ENCODE data around the gene R3HDM4. TPM values are rescaled to one million over a fixed set of nuclear protein-coding genes. Genes with fewer than 3 reads are reported as not detected.

The R3HDM4 gene
- total and polyA plus RNA-seq, 10 of the 15 experiments (the other 5 are each of a cell fraction or from before 2014, with no cell fraction given): 1.3 to 65.8 (median 27.7) TPM

DNA sequence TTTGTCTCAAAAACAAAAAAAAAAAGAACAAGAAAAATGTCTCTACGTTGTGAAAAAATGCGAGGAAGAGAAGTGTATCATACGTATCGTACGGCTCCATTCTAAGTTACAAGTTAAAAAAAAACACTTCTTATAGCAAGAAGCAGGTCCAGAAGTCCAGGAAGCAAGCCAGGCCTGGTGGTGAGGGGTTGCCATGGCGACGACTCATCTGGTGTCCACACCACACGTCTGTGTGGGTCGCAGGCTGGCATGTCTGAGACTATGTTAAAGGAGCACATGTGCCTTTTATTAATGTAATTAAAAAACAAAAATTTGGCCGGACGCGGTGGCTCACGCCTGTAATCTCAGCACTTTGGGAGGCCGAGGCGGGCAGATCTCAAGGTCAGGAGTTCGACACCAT lies 25.9 kb downstream of the R3HDM4 start:
- ChIA-PET CTCF (no interaction called here), POLR2A (no interaction called here), SMC1A (ENCODE audit: uncharacterized antibody, unreplicated experiment) (no interaction called here), RAD21 (ENCODE audit: unreplicated experiment) (no interaction called here)
- Histone ChIP-seq H3K9ac (ENCODE audit: control insufficient read depth, insufficient read depth, low read length) (no peak overlapping the region), H3K27ac (ENCODE audit: control insufficient read depth, insufficient read depth) (no peak overlapping the region), H4K20me1 (ENCODE audit: control insufficient read depth, insufficient read depth) (no peaks in the 10 kb centered on the region), H2AFZ (ENCODE audit: control insufficient read depth, low read depth, low read length) (no peak overlapping the region), H3K4me2 (ENCODE audit: control insufficient read depth, insufficient read depth) (no peak overlapping the region), H3K79me2 (ENCODE audit: control insufficient read depth, insufficient read depth, low read length) (peaks cover 2% of the 10 kb centered on the region), H3K4me3 (no peak overlapping the region), H3K4me1 (ENCODE audit: control insufficient read depth, insufficient read depth, low read length) (no peaks in the 10 kb centered on the region), H3K9me3 (replicated peaks; ENCODE audit: control insufficient read depth, insufficient read depth, low read length) (no peaks in the 10 kb centered on the region), H3K36me3 (ENCODE audit: control insufficient read depth in 2 of 2, insufficient read depth in 2 of 2, low read length in 1 of 2) (peaks cover 0 to 3% of the 10 kb centered on the region in 2 experiments; a peak in 3 of 4 replicates), H3K27me3 (replicated peaks in 1 of 2; ENCODE audit: control insufficient read depth in 2 of 2, insufficient read depth in 2 of 2, low read length in 1 of 2) (no peaks in the 10 kb centered on the region)
- FAIRE-seq (no peak), ATAC-seq (no peak), DNase-seq (ENCODE audit: low read depth, low spot score) (no peak)
- WGBS (ENCODE audit: insufficient coverage, insufficient replicate concordance, low lambda C conversion rate, missing lambda C conversion rate): 94% methylated on average over 15 of the region's 16 CpGs
- BruUV-seq (replicated peaks): no TSS peak
- intact Hi-C loops (cut with micrococcal nuclease; ENCODE audit: unreplicated experiment) (no loop called here), in situ Hi-C loops (cut with MboI) (no loop called here)
- TF ChIP-seq MTA3 (IDR thresholded peaks at IDR 0.05; ENCODE audit: borderline replicate concordance, low read length) (no peak), SMC3 (IDR thresholded peaks at IDR 0.05; ENCODE audit: borderline replicate concordance, low read length) (no peak), POLR2AphosphoS5 (IDR thresholded peaks at IDR 0.05; ENCODE audit: low read length) (no peak), SIX5 (IDR thresholded peaks at IDR 0.05; ENCODE audit: low read depth, low read length, severe bottlenecking) (no peak)

DNA sequence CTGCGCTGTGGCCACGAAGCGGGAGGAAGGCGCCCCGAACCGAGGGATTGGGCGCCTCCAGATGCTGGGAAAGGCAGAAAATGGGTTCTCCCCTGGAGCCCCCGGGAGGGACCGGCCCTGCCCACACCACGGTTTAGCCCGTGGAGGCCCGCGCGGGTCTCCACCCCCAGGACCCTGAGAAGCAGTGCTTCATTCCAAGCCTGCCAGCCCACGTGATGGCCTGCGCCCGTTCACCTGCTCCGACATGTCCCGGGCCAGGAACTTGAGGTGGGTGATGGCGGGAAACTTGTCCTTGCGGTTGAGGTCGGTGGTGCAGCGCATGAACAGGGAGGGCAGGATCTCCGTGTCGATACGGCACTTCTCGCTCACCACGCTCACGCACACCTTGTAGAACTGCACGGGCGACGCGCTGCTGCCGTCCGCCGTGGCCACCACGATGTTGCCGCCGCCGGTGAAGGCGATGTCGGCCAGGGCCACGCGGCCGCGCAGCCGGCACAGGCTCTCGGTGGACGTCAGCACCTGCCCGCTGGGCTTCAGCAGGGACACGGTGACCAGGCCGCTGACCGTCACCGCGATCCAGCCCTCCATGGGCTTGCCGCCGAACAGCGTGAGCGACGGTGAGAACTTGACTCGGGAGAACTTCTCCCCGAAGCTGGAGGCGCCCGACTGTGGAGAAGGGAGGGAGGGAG lies 27.3 kb downstream of the R3HDM4 start:
- Histone ChIP-seq H3K27me3 (replicated peaks in 1 of 2; ENCODE audit: control insufficient read depth in 2 of 2, insufficient read depth in 2 of 2, low read length in 1 of 2) (no peaks in the 10 kb centered on the region), H3K4me2 (ENCODE audit: control insufficient read depth, insufficient read depth) (no peak overlapping the region), H3K27ac (ENCODE audit: control insufficient read depth, insufficient read depth) (no peak overlapping the region), H3K79me2 (ENCODE audit: control insufficient read depth, insufficient read depth, low read length) (no peaks in the 10 kb centered on the region), H4K20me1 (ENCODE audit: control insufficient read depth, insufficient read depth) (no peaks in the 10 kb centered on the region), H3K9ac (ENCODE audit: control insufficient read depth, insufficient read depth, low read length) (no peak overlapping the region), H3K9me3 (replicated peaks; ENCODE audit: control insufficient read depth, insufficient read depth, low read length) (no peaks in the 10 kb centered on the region; the same call in 2 of the 3 replicates), H2AFZ (ENCODE audit: control insufficient read depth, low read depth, low read length) (no peak overlapping the region), H3K4me1 (ENCODE audit: control insufficient read depth, insufficient read depth, low read length) (no peaks in the 10 kb centered on the region), H3K36me3 (ENCODE audit: control insufficient read depth in 2 of 2, insufficient read depth in 2 of 2, low read length in 1 of 2) (peaks cover 0 to 3% of the 10 kb centered on the region in 2 experiments; a peak in 3 of 4 replicates), H3K4me3 (no peak overlapping the region)
- ChIA-PET RAD21 (ENCODE audit: unreplicated experiment) (no interaction called here), CTCF (no interaction called here), POLR2A (no interaction called here), SMC1A (ENCODE audit: uncharacterized antibody, unreplicated experiment) (no interaction called here)
- 97% methylated on average over 63 of the region's 64 CpGs for WGBS (ENCODE audit: insufficient coverage, insufficient replicate concordance, low lambda C conversion rate, missing lambda C conversion rate)
- BruUV-seq (replicated peaks): no TSS peak
- ATAC-seq (no peak), DNase-seq (ENCODE audit: low read depth, low spot score) (no peak), FAIRE-seq (no peak)
- intact Hi-C loops (cut with micrococcal nuclease; ENCODE audit: unreplicated experiment): no loop called here
- in situ Hi-C loops (cut with MboI): no loop called here
- TF ChIP-seq CHD1 (IDR thresholded peaks at IDR 0.05; ENCODE audit: low read depth, low read length): no peak
- TF ChIP-seq BCL11A (IDR thresholded peaks at IDR 0.05; ENCODE audit: low read depth, low read length): no peak
- no peak for TF ChIP-seq RELA (IDR thresholded peaks at IDR 0.05; ENCODE audit: borderline replicate concordance, partially characterized antibody)
- no peak for TF ChIP-seq RCOR1 (conservative IDR thresholded peaks at IDR 0.05; ENCODE audit: low read depth, low read length)
- TF ChIP-seq MXI1 (IDR thresholded peaks at IDR 0.05; ENCODE audit: low read depth, low read length): no peak

All from GM12878 (cell line).